Kidney (tissue), 14 donors: ENCODE measurements around the gene PIAS4. TPM values are rescaled to one million over a fixed set of nuclear protein-coding genes. Genes with fewer than 3 reads are reported as not detected.

Experiments used
- DNase-seq, 5 donors: peaks; one replicate each; pipeline ENCODE4 v3.0.0-alpha.2; 2013 to 2020
- FAIRE-seq: peaks from 2 replicates; lab custom pipeline; 2012; peaks lifted over from hg19 to GRCh38; lab: Jason Lieb, UNC
- H3K27ac ChIP-seq, 2 donors: one replicate each; pipeline ENCODE4 v1.7.0; 2013; ENCODE audit warnings: low read depth in 2 of 2, low read length in 2 of 2, inconsistent platforms in 1 of 2
- H3K27me3 ChIP-seq: one replicate; pipeline ENCODE4 v1.7.1; 2013; ENCODE audit warnings: low read length, inconsistent platforms; ENCODE audit not compliant: control insufficient read depth, insufficient read depth
- H3K36me3 ChIP-seq, 3 donors: one replicate each; pipeline versions ENCODE4 v1.7.0 to v1.7.1; 2013; ENCODE audit warnings: low read length in 3 of 3, control low read depth in 1 of 3, inconsistent platforms in 1 of 3; ENCODE audit not compliant: insufficient read depth in 3 of 3, control insufficient read depth in 2 of 3
- H3K4me1 ChIP-seq, 3 donors: one replicate each; pipeline versions ENCODE4 v1.7.0 to v1.7.1; 2013; ENCODE audit warnings: low read length in 3 of 3, inconsistent platforms in 1 of 3, low read depth in 1 of 3; ENCODE audit not compliant: control insufficient read depth in 2 of 3, insufficient read depth in 2 of 3
- H3K4me3 ChIP-seq, 3 donors: one replicate each; pipeline versions ENCODE4 v1.7.0 to v1.8.1; 2013; ENCODE audit warnings: low read length in 3 of 3, control low read depth in 1 of 3, inconsistent platforms in 1 of 3
- H3K9ac ChIP-seq, 3 donors: one replicate each; pipeline versions ENCODE4 v1.7.0 to v1.7.1; 2013; ENCODE audit warnings: low read length in 3 of 3, control low read depth in 1 of 3, inconsistent platforms in 1 of 3
- H3K9me3 ChIP-seq, 3 donors: one replicate each; pipeline versions ENCODE4 v1.7.0 to v1.7.1; 2013; ENCODE audit warnings: low read length in 3 of 3, control low read depth in 1 of 3, inconsistent platforms in 1 of 3; ENCODE audit not compliant: control insufficient read depth in 2 of 3, insufficient read depth in 1 of 3
- intact Hi-C: fragments of 100-400 bp; cut with DNase I; formaldehyde crosslinking; loops from one replicate; pipeline ENCODE4 v1.11.1; 2022
- polyA plus RNA-seq: library from polyadenylated mRNA; stranded (reverse); fragments of 350-450 nt; fragmentation: Illumina TruSeq; extraction: RNeasy Lipid Tissue Mini Kit (QIAGEN cat#74804); gene quantifications from one replicate; pipeline ENCODE4 v1.2.3, GENCODE V29; 2014; ENCODE audit warnings: low read depth, low replicate concordance; ENCODE audit not compliant: insufficient read depth
- total RNA-seq: library from RNA; stranded (reverse); fragmentation: NEBNext Ultra II Directional; extraction: Animal tissue kit (Norgen Biotek cat#: 25700); gene quantifications from one replicate; pipeline ENCODE4 v1.2.1, GENCODE V29; 2021
- TF ChIP-seq, protein P1 (sequence below): IDR thresholded peaks from 3 replicates; pipeline ENCODE4 v1.5.1; 2012; ENCODE audit warnings: mild to moderate bottlenecking, moderate library complexity, borderline replicate concordance; ENCODE audit not compliant: insufficient read depth; ENCODE audit errors: extremely low read depth
- donor health status: control.
- donor health status: control.
- donor health status: control.
- donor health status: control.
- donor health status: control.
- donor health status: DM: yes; HTN: yes; CAD: no.
- donor health status: Normal renal cell carcinoma (clear cell type).

The PIAS4 gene
- total and polyA plus RNA-seq, 2 donors from 2014 or later = 9.8 to 25.0 TPM

DNA sequence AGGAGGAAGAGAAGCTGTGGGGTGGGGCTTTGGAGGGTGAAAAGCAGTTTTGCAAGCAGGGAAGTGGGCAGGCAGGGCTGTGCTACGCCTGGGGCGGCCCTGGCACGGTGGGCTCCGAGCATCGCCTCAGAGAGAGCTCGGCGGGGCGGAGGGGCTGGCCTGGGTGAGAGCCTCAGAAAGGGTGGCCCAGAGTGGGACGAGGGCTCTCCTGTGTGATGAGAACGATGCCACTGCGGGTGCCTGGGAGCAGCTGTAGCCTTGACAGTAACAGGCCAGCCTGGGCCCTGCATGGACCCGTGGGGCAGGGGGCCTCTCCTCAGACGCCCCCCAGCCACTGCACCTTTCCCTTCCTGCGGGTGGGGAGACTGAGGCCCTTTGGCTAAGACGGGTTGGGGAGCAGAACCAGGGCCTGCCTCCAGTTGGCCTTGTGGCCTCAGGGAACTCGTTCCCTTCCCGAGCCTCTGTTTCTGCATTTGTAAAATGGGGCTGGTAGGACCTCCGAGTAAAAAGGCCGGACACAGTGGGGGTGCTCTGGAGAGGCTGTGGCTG lies 27.6 kb downstream of the PIAS4 start:
- DNase-seq = no peak
- H3K27ac ChIP-seq = no peak overlapping the region
- peaks cover 0 to 3% (median 0%) of the 10 kb centered on the region in 3 donors for H3K9me3 ChIP-seq
- intact Hi-C loops = no loop called here
- no peak overlapping the region for H3K9ac ChIP-seq
- H3K4me1 ChIP-seq = no peaks in the 10 kb centered on the region
- FAIRE-seq = no peak
- no peaks in the 10 kb centered on the region for H3K27me3 ChIP-seq
- no peak overlapping the region for H3K4me3 ChIP-seq
- peaks cover 13 to 17% (median 16%) of the 10 kb centered on the region in 3 donors for H3K36me3 ChIP-seq
- TF ChIP-seq, protein P1, sequence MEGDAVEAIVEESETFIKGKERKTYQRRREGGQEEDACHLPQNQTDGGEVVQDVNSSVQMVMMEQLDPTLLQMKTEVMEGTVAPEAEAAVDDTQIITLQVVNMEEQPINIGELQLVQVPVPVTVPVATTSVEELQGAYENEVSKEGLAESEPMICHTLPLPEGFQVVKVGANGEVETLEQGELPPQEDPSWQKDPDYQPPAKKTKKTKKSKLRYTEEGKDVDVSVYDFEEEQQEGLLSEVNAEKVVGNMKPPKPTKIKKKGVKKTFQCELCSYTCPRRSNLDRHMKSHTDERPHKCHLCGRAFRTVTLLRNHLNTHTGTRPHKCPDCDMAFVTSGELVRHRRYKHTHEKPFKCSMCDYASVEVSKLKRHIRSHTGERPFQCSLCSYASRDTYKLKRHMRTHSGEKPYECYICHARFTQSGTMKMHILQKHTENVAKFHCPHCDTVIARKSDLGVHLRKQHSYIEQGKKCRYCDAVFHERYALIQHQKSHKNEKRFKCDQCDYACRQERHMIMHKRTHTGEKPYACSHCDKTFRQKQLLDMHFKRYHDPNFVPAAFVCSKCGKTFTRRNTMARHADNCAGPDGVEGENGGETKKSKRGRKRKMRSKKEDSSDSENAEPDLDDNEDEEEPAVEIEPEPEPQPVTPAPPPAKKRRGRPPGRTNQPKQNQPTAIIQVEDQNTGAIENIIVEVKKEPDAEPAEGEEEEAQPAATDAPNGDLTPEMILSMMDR = no peak

DNA sequence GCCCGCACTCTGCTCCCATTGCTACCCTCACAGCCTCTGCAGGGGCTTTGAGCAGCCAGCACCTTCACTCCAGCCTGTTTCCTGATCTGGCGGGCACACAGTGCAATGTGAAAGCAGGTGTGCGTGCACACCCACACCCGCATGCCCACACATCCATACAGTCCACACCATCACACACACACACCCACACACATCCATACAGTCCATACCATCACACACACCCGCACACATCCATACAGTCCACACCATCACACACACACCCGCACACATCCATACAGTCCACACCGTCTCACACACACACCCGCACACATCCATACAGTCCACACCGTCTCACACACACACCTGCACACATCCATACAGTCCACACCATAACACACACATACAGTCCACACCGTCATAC lies 28.0 kb downstream of the PIAS4 start:
- TF ChIP-seq, protein P1 = no peak
- Histone ChIP-seq H3K27ac (no peak overlapping the region), H3K4me1 (no peaks in the 10 kb centered on the region), H3K4me3 (no peak overlapping the region), H3K9ac (no peak overlapping the region), H3K27me3 (no peaks in the 10 kb centered on the region), H3K9me3 (peaks cover 0 to 3% (median 0%) of the 10 kb centered on the region in 3 donors), H3K36me3 (peaks cover 13 to 17% (median 15%) of the 10 kb centered on the region in 3 donors)
- DNase-seq (no peak), FAIRE-seq (no peak)
- intact Hi-C loops = no loop called here

GRCh38 chr19:4036576-4037300 lies 29.2 kb downstream of the PIAS4 start:
- Histone ChIP-seq H3K27me3 (no peaks in the 10 kb centered on the region), H3K9ac (no peak overlapping the region), H3K4me1 (no peaks in the 10 kb centered on the region), H3K36me3 (peaks cover 13 to 17% (median 14%) of the 10 kb centered on the region in 3 donors), H3K27ac (no peak overlapping the region), H3K4me3 (no peak overlapping the region), H3K9me3 (peaks cover 0 to 3% (median 0%) of the 10 kb centered on the region in 3 donors)
- TF ChIP-seq, protein P1 = no peak
- intact Hi-C loops = no loop called here
- FAIRE-seq (no peak), DNase-seq (no peak)
